Measurements from ENCODE around the gene RSPH1.

RSPH1 gene

DNA sequence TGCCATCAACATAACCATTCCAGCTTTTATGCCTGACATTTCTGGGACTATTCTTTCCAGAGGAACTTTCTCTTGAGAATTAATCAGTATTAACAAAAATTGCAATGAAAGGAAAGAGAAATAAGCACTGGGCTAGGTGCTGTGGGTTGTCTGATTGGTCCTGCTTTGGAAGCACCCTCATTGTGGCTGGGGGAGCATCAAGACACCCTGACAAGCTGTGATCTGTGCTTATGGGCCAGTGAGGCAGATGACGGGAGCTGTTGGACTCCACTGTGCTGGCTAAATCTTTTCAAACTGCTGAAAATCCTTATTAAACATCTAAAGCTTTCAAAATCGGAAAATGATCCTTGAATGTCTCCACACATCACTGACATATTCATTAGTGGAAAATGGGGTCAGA is 72.3 kb downstream of the RSPH1 start:
- no peak for DNase-seq

DNA sequence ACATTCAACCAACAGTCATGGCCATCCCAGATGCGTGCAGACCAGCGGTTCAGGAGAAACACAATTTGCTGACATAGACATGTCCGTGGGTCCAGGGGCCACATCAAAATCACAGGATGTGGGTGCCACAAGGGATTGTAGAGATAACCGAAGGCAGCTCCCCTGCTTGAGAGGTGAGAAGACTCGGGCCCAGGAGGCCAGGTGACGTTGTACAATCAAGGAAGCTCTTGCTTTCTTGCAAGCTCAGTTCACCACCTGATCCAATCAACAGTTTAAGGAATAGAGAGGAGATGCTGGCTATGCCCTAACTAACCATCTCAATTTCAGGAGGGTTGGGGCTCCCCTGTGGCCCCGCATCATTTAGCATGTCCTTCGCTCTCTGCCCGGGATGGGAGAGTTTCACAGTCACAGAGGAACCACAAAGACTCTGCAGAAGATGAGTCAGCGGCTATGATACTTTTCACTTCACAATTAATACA is 72.8 kb downstream of the RSPH1 start:
- DNase-seq, result no peak
